Psoas muscle (tissue), 8 donors: ENCODE results near the gene ITIH5. TPM values are rescaled to one million over a fixed set of nuclear protein-coding genes. Genes with fewer than 3 reads are reported as not detected.
"Not testable (repeated sequence)": the region's sequence is repeated elsewhere in the genome, so short reads cannot be mapped to it uniquely, and the experiment has no call there.

ENCODE experiments used
- ATAC-seq, 4 donors: fragments of 200-7000 bp; cut with Tn5 transposase; one replicate each; pipeline ENCODE4 v1.9.1; 2020; ENCODE audit warnings: moderate library complexity in 3 of 4, mild to moderate bottlenecking in 2 of 4
- DNase-seq, 2 donors: peaks; one replicate each; pipeline ENCODE4 v3.0.0-alpha.2; 2020
- H3K27ac ChIP-seq: fragments of 200-600 bp; one replicate; pipeline ENCODE4 v1.8.0; 2022
- H3K27me3 ChIP-seq, 3 donors: fragments of 200-600 bp in 1 of 3; one replicate each; pipeline versions ENCODE4 v1.6.1 to v1.8.0; 2013 to 2022; ENCODE audit warnings: low read length in 2 of 3, mild to moderate bottlenecking in 2 of 3, moderate library complexity in 1 of 3; ENCODE audit not compliant: insufficient read depth in 3 of 3
- H3K36me3 ChIP-seq, 2 donors: fragments of 200-600 bp in 1 of 2; one replicate each; pipeline versions ENCODE4 v1.6.1 to v1.8.0; 2013 to 2022; ENCODE audit warnings: low read depth in 1 of 2, mild to moderate bottlenecking in 1 of 2, moderate library complexity in 1 of 2; ENCODE audit not compliant: insufficient read depth in 1 of 2
- H3K4me1 ChIP-seq: fragments of 200-600 bp; one replicate; pipeline ENCODE4 v1.8.0; 2022
- H3K4me3 ChIP-seq: fragments of 200-600 bp; one replicate; pipeline ENCODE4 v1.8.0; 2022; ENCODE audit warnings: mild to moderate bottlenecking
- H3K9me3 ChIP-seq: fragments of 200-600 bp; one replicate; pipeline ENCODE4 v1.8.0; 2022
- WGBS, 3 donors: extraction: QIAGEN DNeasy Blood & Tissue Kit; methylation state at CpG; one replicate each; pipeline versions ENCODE4 v1.1.6 to v1.1.7; 2013; 5-methylcytosine and 5-hydroxymethylcytosine counted together
- intact Hi-C, 2 donors: fragments of 100-400 bp; cut with DNase I; formaldehyde crosslinking; loops; one replicate each; pipeline versions ENCODE4 v1.11.0 to v1.14.2; 2022
- polyA plus RNA-seq, 3 donors: library from polyadenylated mRNA; stranded (reverse); fragments of 200-250 nt; gene quantifications; one replicate each; pipeline ENCODE4 v1.2.3, GENCODE V29; 2013
- total RNA-seq, 4 donors: library from RNA; stranded (reverse); fragmentation: NEBNext Ultra II Directional in 2 of 4; extraction: Animal tissue kit (Norgen Biotek cat#: 25700) in 2 of 4; gene quantifications; one replicate each; pipeline versions ENCODE4 v1.2.1 to v1.2.4, GENCODE V29; 2021 to 2023
- TF ChIP-seq, protein P1 (sequence below): fragments of 200-600 bp; IDR thresholded peaks from one replicate; pipeline ENCODE4 v1.8.0; 2022; ENCODE audit warnings: antibody characterized with exemption
- donor health status: healthy with polysubstance abuse.
- donor health status: DM: no; HTN: no; CAD: no; lungs with moderate emphysema.
- donor health status: Bipolar disorder and iron deficiency.
- donor health status: healthy.
- donor health status: DM: yes; HTN: yes; CAD: no.
- donor health status: DM: no; HTN: no; CAD: no.
- donor health status: DM: no; HTN: no; CAD: no.
- donor health status: DM: yes; HTN: yes; CAD: no.

The ITIH5 gene
- total and polyA plus RNA-seq, 7 donors = 1.3 to 13.0 (median 2.9) TPM

DNA sequence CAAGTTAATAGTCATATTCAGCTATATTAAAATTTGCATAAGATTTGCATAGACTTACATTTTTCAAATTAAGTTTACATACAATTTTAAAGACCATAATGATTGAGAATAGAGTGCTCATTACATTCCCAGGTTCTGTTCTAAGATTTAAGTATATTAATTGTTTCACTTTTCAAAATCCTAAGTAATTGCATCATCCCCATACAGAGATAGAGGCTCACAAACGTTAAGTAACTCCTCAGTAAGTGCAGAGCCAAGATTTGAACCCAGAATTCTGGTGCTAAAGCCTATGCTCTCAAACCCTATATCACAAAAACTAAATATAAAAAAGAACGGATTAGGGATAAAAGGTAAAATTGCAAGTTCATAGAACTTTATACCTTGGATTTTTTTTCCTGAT is 2.1 kb downstream of the ITIH5 start:
- Histone ChIP-seq H3K4me3 (peak overlapping the region; percentile 68), H3K27me3 (peaks cover 0 to 73% (median 15%) of the 10 kb centered on the region in 3 donors), H3K9me3 (no peaks in the 10 kb centered on the region), H3K4me1 (peaks cover 15% of the 10 kb centered on the region), H3K36me3 (no peaks in the 10 kb centered on the region), H3K27ac (no peak overlapping the region)
- 54 to 68% (median 59%) methylated on average over 2 of the region's 2 CpGs for WGBS, 3 donors
- ATAC-seq = no peak
- TF ChIP-seq, protein P1, sequence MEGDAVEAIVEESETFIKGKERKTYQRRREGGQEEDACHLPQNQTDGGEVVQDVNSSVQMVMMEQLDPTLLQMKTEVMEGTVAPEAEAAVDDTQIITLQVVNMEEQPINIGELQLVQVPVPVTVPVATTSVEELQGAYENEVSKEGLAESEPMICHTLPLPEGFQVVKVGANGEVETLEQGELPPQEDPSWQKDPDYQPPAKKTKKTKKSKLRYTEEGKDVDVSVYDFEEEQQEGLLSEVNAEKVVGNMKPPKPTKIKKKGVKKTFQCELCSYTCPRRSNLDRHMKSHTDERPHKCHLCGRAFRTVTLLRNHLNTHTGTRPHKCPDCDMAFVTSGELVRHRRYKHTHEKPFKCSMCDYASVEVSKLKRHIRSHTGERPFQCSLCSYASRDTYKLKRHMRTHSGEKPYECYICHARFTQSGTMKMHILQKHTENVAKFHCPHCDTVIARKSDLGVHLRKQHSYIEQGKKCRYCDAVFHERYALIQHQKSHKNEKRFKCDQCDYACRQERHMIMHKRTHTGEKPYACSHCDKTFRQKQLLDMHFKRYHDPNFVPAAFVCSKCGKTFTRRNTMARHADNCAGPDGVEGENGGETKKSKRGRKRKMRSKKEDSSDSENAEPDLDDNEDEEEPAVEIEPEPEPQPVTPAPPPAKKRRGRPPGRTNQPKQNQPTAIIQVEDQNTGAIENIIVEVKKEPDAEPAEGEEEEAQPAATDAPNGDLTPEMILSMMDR = no peak
- intact Hi-C loops = no loop called here
- no peak for DNase-seq

DNA sequence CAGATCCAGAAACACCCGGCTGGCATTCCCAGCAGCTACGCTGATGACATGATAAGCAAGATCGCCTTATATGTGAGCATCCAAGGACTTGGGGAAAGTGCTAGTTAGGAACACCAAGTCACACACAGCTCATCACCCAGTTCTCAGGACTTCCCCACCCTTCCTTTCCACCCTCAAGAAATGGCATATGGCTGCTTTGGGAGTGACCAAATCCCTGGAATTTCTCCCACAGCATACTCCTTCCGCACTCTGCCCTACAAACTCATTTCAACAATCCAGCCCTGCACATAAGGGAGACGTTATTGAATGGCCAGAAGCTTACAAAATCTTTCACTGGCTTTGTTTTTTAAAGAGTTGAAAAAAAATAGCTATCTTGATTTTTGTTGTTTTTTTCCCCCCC is 4.2 kb downstream of the ITIH5 start:
- no peak overlapping the region for H3K4me3 ChIP-seq
- H3K27ac ChIP-seq = no peak overlapping the region
- DNase-seq = no peak
- intact Hi-C loops = no loop called here
- WGBS, 3 donors = 81 to 87% (median 86%) methylated on average over 5 of the region's 5 CpGs
- TF ChIP-seq, protein P1 = no peak
- H3K27me3 ChIP-seq = peaks cover 0 to 58% (median 12%) of the 10 kb centered on the region in 3 donors
- no peaks in the 10 kb centered on the region for H3K36me3 ChIP-seq
- no peak for ATAC-seq
- H3K4me1 ChIP-seq = peaks cover 15% of the 10 kb centered on the region
- H3K9me3 ChIP-seq = no peaks in the 10 kb centered on the region

DNA sequence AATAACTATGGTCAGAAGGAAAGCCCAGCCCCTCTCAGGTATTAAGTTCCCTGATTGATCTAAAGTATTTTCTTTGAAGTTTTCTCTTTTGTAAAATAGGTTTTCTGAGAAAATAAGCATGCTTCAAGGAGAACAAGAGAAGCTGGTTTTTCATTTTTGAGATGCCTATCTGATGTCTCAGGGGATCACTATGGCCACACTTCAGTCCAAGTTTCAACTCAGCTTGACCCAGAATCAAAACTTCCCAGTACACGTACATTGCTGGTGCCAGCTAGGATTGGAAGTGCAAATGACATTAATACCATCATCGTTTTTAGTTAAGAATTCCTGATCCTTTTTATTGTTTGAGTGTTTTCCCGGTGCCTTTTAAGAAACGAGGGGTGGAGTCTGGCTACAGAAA is 7.2 kb downstream of the ITIH5 start:
- TF ChIP-seq, protein P1 = no peak
- WGBS, 3 donors = 17 to 37% (median 18%) methylated on average over 4 of the region's 4 CpGs
- Histone ChIP-seq H3K4me3 (no peak overlapping the region), H3K4me1 (no peaks in the 10 kb centered on the region), H3K27ac (no peak overlapping the region), H3K36me3 (no peaks in the 10 kb centered on the region), H3K9me3 (no peaks in the 10 kb centered on the region), H3K27me3 (peaks cover 0 to 38% (median 4%) of the 10 kb centered on the region in 3 donors)
- intact Hi-C loops = no loop called here
- DNase-seq = no peak
- no peak for ATAC-seq

DNA sequence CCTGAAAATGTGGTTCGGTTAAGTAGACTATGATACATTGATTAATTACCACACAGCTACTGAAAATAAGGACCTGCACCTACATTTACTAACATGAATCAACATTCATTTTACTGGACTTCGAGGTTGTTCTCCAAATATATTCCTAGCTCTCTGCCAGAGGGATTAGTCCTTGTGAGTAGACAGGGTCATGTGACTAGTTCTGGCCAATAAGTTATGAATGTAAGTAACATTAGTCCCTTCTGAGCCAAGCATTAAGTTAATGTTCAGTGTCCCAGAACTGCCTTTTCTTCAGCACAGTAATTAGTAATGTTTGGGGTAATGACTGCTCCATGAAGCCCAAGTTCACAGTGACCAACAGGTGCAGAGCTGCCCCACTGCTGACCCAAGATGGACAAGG is 9.2 kb downstream of the ITIH5 start:
- Histone ChIP-seq H3K36me3 (no peaks in the 10 kb centered on the region), H3K4me3 (no peak overlapping the region), H3K27ac (no peak overlapping the region), H3K4me1 (no peaks in the 10 kb centered on the region), H3K9me3 (no peaks in the 10 kb centered on the region), H3K27me3 (peaks cover 0 to 25% (median 0%) of the 10 kb centered on the region in 3 donors)
- intact Hi-C loops = no loop called here
- no peak for ATAC-seq
- no peak for DNase-seq
- TF ChIP-seq, protein P1 = no peak
- WGBS, 3 donors = 29 to 59% (median 36%) methylated on average over 2 of the region's 2 CpGs

DNA sequence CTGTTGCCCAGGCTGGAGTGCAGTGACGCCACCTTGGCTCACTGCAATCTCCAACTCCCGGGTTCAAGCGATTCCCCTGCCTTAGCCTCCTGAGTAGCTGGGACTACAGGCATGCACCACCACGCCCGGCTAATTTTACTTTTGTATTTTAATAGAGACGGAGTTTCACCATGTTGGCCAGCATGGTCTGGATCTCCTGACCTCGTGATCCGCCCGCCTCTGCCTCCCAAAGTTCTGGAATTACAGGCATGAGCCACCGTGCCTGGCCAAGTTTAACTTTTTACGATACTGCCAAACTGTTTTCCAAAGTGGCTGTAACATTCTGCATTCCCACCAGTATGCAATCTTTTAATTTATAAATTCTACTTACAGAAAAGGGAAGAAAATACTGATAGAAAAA is 9.7 kb downstream of the ITIH5 start:
- H3K4me3 ChIP-seq, ATAC-seq, H3K4me1 ChIP-seq, H3K27ac ChIP-seq, intact Hi-C loops, H3K9me3 ChIP-seq, H3K36me3 ChIP-seq, DNase-seq: not testable (repeated sequence)
- WGBS, 3 donors = 29 to 55% (median 41%) methylated on average over 11 of the region's 11 CpGs
- H3K27me3 ChIP-seq = peaks cover 0 to 20% (median 0%) of the 10 kb centered on the region in 3 donors
